Measurements from ENCODE around the gene CDS2.

DNA sequence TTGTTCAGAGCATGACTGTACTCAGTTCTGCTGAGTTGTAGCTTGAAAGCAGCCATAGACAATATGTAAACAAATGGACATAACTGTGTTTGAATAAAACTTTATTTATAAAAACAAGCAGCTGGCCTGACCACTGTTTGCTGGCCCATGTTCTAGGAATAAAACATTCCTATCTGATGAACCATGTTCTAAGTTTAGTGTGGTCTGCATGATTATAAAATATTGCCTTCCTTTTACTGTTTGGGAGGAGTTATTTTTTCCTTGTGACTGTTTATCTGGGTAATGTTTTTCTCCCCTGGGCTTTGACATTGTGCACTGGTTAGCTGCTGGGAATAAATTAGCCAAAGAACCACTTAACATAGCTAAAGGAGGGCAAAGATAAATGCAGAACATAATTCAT is 55.1 kb downstream of the CDS2 start:
- TF ChIP-seq POLR2A (IDR thresholded peaks at IDR 0.05; ENCODE audit: low read length): no peak
- no peak for TF ChIP-seq GATA1 (IDR thresholded peaks at IDR 0.05; ENCODE audit: low read depth, low read length)

Measured in erythroblast (primary cell).